T47D (cell line): ENCODE measurements around the gene CD300C.
A peak's percentile ranks its signal among the peaks of the same experiment; 100 is the strongest.
"Not testable (repeated sequence)": the region's sequence is repeated elsewhere in the genome, so short reads cannot be mapped to it uniquely, and the experiment has no call there.

ENCODE experiments used
- DNase-seq, 2 experiments: peaks; one replicate each; pipeline versions ENCODE4 v3.0.0 to v3.0.0-alpha.2; 2011 to 2012; ENCODE audit warnings: low read depth in 1 of 2, low spot score in 1 of 2
- JUND ChIP-seq: IDR thresholded peaks from 2 replicates; pipeline ENCODE4 v1.6.1; 2012; ENCODE audit warnings: low read depth
- in situ Hi-C: cut with HindIII; loops from 2 replicates; pipeline ENCODE4 v1.10.0; 2016; ENCODE audit warnings: low sequenced_read_pairs, low pct_unique_long_range_greater_than_20kb

The CD300C gene

DNA sequence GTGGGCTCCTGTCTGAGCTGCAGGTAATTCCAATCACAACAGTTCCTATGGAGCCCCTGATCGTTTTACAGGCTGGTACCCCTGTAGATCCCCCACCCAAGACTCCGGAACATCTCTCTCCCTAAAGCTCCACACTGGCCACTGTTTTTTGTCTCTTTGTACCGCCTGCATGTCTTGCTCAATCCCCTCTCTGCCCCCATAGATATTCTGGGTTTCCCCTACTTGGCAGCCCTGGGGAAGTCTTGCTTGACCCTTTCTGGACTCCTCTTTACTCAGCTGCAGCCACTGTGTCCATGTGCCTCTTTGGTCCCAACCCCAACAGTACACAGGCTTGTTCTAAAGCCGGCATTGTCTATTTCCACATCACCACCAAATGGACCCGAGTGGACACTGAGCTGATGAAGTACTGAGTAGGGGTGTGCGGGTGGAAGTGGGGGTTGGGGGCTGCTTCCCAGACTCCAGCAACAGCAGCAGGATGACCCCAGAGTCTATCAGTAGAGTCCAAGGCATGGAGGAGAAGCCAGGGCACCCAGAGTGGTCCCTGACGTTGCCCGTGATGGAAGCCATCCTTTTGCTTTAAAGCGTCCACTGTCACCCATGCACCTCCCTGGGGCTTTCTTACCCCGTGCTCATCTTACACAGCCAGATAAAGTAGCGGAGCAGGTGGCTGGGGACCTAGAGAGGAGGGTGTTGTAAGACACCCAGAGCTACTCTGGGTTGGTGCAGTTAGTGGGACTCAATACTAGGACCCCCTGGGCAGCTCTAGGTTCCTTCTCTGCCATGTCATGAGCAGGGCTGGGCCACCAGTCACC is 21.1 kb downstream of the CD300C start:
- in situ Hi-C loops, result no loop called here
- DNase-seq, result no peak
- no peak for TF ChIP-seq JUND

DNA sequence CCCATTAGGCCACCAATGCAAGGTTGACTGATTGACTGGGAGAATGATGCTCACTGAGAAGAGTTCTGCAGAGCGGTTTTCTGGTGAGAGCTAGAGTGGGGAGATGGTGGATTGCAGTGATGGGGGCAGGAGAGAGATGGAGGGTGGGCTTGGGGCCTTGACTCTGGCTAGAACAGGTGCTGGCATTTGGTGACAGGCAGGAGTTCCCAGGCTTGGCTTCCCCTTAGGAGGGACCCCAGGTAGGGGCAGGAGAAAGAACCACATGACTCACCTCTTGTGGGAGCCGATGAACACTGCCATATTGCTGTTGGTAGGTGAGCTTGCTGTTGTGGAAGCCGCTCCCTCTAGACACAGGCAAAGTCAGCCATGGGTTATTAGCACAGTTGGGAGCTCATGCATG is 22.6 kb downstream of the CD300C start:
- TF ChIP-seq JUND, result no peak
- in situ Hi-C loops, result no loop called here
- no peak for DNase-seq

DNA sequence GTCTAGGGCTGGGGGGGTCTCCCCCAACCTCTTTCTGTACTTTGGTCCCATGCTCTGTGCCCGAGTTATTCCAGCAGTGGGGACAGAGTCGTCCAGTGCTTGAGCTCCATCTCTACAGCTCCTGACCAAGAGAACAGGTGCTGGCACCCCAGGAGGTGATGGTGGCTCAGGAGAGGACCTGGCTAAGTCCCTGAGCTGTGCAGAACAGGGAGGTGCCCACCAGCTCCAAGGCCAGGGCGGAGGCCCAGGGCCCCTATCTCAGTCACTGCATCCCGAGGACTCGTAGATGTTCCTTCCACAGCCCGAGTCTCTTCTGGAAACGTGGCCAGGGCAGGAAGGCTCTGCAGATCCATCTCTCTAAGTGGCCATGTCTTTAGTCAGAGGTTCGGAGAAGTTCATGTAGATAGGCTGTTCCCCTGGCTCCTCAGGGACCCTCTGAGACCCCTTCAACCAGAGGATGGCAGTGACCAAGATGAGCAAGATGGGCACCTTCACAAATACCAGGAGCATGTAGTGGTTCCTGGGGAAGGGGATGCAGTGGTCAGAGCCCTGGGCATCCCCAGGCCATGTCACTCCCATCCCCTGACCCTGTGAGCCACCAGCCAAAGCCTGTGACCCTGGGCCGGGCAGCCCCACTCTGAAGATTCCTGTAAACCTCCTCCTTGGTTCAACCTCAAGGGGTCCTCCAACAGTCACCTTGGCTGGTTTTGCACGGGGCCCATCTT is 23.4 kb downstream of the CD300C start:
- no peak for DNase-seq
- in situ Hi-C loops, result no loop called here
- TF ChIP-seq JUND, result no peak

DNA sequence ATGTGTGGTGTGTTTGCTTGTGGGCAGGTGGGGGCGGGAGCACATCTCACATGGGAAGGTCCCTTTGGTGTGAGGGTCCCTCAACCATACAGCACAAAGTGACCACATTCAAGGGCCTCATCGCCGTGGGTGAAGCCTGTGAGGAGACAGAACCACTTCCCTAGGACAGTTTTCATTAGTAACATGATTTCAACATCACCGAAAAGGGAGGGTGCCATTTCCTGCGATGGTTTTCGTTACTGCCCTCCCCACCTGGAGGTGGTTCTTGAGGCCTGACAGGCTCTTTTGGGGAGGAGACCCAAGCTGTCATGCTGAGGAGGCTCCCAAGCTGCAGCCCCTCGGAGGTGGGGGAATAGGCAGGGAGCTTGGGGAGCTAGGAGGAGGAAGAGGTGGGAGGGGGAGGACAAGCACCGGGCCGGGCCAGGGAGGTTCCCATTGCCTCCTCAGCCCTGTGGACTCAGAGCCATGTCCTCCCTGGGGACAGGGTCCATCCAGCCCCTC is 24.2 kb downstream of the CD300C start:
- TF ChIP-seq JUND, result no peak
- DNase-seq, result no peak
- in situ Hi-C loops, result no loop called here

- TF ChIP-seq JUND, result no peak
- in situ Hi-C loops, result no loop called here
- no peak for DNase-seq
Observed at GRCh38 chr17:74520790-74521480, 25.0 kb downstream of the CD300C start.

GRCh38 chr17:74520016-74520434 is 25.9 kb downstream of the CD300C start:
- TF ChIP-seq JUND, result no peak
- in situ Hi-C loops, result no loop called here
- DNase-seq, result no peak

- DNase-seq, in situ Hi-C loops: not testable (repeated sequence)
Observed at GRCh38 chr17:74518413-74518981, 27.4 kb downstream of the CD300C start.

GRCh38 chr17:74516561-74517328 is 29.2 kb downstream of the CD300C start:
- in situ Hi-C loops, result no loop called here
- DNase-seq, result no peak
- TF ChIP-seq JUND, result no peak

GRCh38 chr17:74515941-74516340 is 30.0 kb downstream of the CD300C start:
- in situ Hi-C loops, result no loop called here
- no peak for TF ChIP-seq JUND
- no peak for DNase-seq

DNA sequence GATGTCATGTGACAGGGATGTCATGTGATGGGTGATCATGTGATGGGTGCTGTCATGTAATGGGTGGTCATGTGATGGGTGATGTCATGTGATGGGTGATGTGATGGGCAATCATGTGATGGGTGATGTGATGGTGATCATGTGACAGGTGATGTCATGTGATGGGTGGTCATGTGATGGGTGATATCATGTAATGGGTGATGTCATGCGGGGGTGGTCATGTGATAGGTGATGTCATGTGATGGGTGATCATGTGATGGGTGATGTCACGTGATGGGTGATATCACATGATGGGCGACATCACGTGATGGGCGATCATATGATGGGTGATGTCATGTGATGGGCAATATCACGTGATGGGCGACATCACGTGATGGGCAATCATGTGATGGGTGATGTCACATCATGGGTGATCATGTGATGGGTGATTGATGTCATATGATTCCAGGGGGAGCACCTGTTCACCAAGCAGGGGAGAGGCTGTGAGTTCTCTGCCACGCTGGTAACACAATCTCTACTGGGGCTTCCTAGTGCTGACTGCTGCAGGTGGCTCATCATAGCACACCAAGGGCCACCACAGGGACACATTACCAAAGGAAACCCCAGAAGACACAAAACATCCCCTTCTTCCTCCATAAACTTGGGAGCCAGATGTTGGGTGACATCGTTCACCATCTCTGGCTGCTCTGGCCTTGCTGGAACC is 31.1 kb downstream of the CD300C start:
- in situ Hi-C loops, result no loop called here
- no peak for DNase-seq
- no peak for TF ChIP-seq JUND

- in situ Hi-C loops, result no loop called here
- peak in 1 of 2 experiments; percentile 86 for DNase-seq
- TF ChIP-seq JUND, result no peak
Observed at GRCh38 chr17:74513987-74514631, 31.8 kb downstream of the CD300C start.
